HEK293 (cell line): ENCODE measurements around the gene BAZ2B.

ENCODE experiments used
- CTCF ChIA-PET: fragments of 350-600 bp; formaldehyde crosslinking; extraction: SDS; loops from one replicate; lab custom pipeline; 2021; ENCODE audit warnings: antibody characterized with exemption; lab: Yijun Ruan, JAX
- POLR2A ChIA-PET: fragments of 300-600 bp; formaldehyde crosslinking; extraction: SDS; loops from one replicate; lab custom pipeline; 2020; ENCODE audit warnings: antibody characterized with exemption, inconsistent platforms; lab: Yijun Ruan, JAX
- H3K27ac ChIP-seq: fragments of 200-500 bp; sonication (Bioruptor generic); 2 replicates; pipeline ENCODE4 v1.5.1; 2014; ENCODE audit warnings: low read depth, low read length, control low read depth, inconsistent platforms; ENCODE audit errors: extremely low read depth
- H3K36me3 ChIP-seq, 2 experiments: fragments of 200-500 bp in 1 of 2; sonication (Bioruptor generic) in 1 of 2; 1 replicate in 1 of 2; 2 replicates in 1 of 2; pipeline ENCODE4 v1.5.1; 2014 to 2017; ENCODE audit warnings: inconsistent platforms in 2 of 2, low read length in 2 of 2; ENCODE audit not compliant: control insufficient read depth in 2 of 2, insufficient read depth in 1 of 2
- H3K4me1 ChIP-seq: fragments of 200-500 bp; sonication (Bioruptor generic); 2 replicates; pipeline ENCODE4 v1.5.1; 2014; ENCODE audit warnings: mild to moderate bottlenecking, low read length, inconsistent platforms; ENCODE audit not compliant: control insufficient read depth, insufficient read depth
- H3K4me3 ChIP-seq: 2 replicates; pipeline ENCODE4 v1.5.1; 2011; ENCODE audit warnings: low read depth, mild to moderate bottlenecking, control low read depth, low read length, moderate library complexity
- H3K9me3 ChIP-seq: fragments of 200-500 bp; sonication (Bioruptor generic); 2 replicates; pipeline ENCODE4 v1.5.1; 2014; ENCODE audit warnings: low read depth, low read length, inconsistent platforms; ENCODE audit not compliant: control insufficient read depth, insufficient read depth
- CTCF ChIP-seq: fragments of 450-650 bp; formaldehyde crosslinking; IDR thresholded peaks from 2 replicates; pipeline ENCODE4 v1.5.1; 2016; ENCODE audit warnings: missing biosample characterization, missing genetic modification characterization
- OSR2 ChIP-seq: fragments of 450-650 bp; formaldehyde crosslinking; IDR thresholded peaks from 2 replicates; pipeline ENCODE4 v1.5.1; 2016; ENCODE audit warnings: missing biosample characterization, missing genetic modification characterization
- OVOL3 ChIP-seq: fragments of 450-650 bp; formaldehyde crosslinking; IDR thresholded peaks from 2 replicates; pipeline ENCODE4 v1.5.1; 2016; ENCODE audit warnings: missing biosample characterization, missing genetic modification characterization
- PATZ1 ChIP-seq: fragments of 450-650 bp; formaldehyde crosslinking; IDR thresholded peaks from 2 replicates; pipeline ENCODE4 v1.5.1; 2016; ENCODE audit warnings: missing biosample characterization, missing genetic modification characterization
- PBX3 ChIP-seq: sonication (generic); formaldehyde crosslinking; IDR thresholded peaks from 2 replicates; pipeline ENCODE4 v1.8.1; 2022; ENCODE audit warnings: mild to moderate bottlenecking, moderate library complexity, missing genetic modification reagents
- PRDM4 ChIP-seq: fragments of 450-650 bp; formaldehyde crosslinking; IDR thresholded peaks from 2 replicates; pipeline ENCODE4 v1.5.1; 2017; ENCODE audit warnings: missing biosample characterization, missing genetic modification characterization
- ZBTB17 ChIP-seq: fragments of 450-650 bp; formaldehyde crosslinking; IDR thresholded peaks from 2 replicates; pipeline ENCODE4 v1.5.1; 2016; ENCODE audit warnings: missing biosample characterization, missing genetic modification characterization
- ZBTB21 ChIP-seq: fragments of 450-650 bp; formaldehyde crosslinking; IDR thresholded peaks from 2 replicates; pipeline ENCODE4 v1.5.1; 2017; ENCODE audit warnings: missing biosample characterization, missing genetic modification characterization
- ZBTB48 ChIP-seq: fragments of 450-650 bp; formaldehyde crosslinking; IDR thresholded peaks from 2 replicates; pipeline ENCODE4 v1.5.1; 2016; ENCODE audit warnings: missing biosample characterization, missing genetic modification characterization
- ZNF133 ChIP-seq: fragments of 450-650 bp; formaldehyde crosslinking; IDR thresholded peaks from 2 replicates; pipeline ENCODE4 v1.5.1; 2016; ENCODE audit warnings: missing biosample characterization, missing genetic modification characterization
- ZNF146 ChIP-seq: fragments of 450-650 bp; formaldehyde crosslinking; IDR thresholded peaks from 2 replicates; pipeline ENCODE4 v1.5.1; 2016; ENCODE audit warnings: missing biosample characterization, missing genetic modification characterization
- ZNF184 ChIP-seq: fragments of 450-650 bp; IDR thresholded peaks from 2 replicates; pipeline ENCODE4 v1.5.1; 2018; ENCODE audit warnings: missing biosample characterization, mild to moderate bottlenecking, missing genetic modification characterization
- ZNF37A ChIP-seq: fragments of 450-650 bp; IDR thresholded peaks from 2 replicates; pipeline ENCODE4 v1.5.1; 2018; ENCODE audit warnings: missing biosample characterization, missing genetic modification characterization
- ZNF423 ChIP-seq: fragments of 450-650 bp; formaldehyde crosslinking; IDR thresholded peaks from 2 replicates; pipeline ENCODE4 v1.5.1; 2016; ENCODE audit warnings: missing biosample characterization, missing genetic modification characterization
- ZNF426 ChIP-seq: fragments of 450-650 bp; formaldehyde crosslinking; IDR thresholded peaks from 2 replicates; pipeline ENCODE4 v1.5.1; 2017; ENCODE audit warnings: missing biosample characterization, missing genetic modification characterization, mild to moderate bottlenecking, inconsistent platforms, moderate library complexity
- ZNF558 ChIP-seq: fragments of 450-650 bp; formaldehyde crosslinking; IDR thresholded peaks from 2 replicates; pipeline ENCODE4 v1.5.1; 2016; ENCODE audit warnings: missing biosample characterization, missing genetic modification characterization
- ZNF704 ChIP-seq: fragments of 450-650 bp; formaldehyde crosslinking; IDR thresholded peaks from 2 replicates; pipeline ENCODE4 v1.5.1; 2016; ENCODE audit warnings: missing biosample characterization, missing genetic modification characterization
- ZNF777 ChIP-seq: fragments of 450-650 bp; formaldehyde crosslinking; IDR thresholded peaks from 2 replicates; pipeline ENCODE4 v1.5.1; 2017; ENCODE audit warnings: missing biosample characterization, missing genetic modification characterization, borderline replicate concordance
- ZNF830 ChIP-seq: fragments of 450-650 bp; IDR thresholded peaks from 2 replicates; pipeline ENCODE4 v1.5.0; 2018; ENCODE audit warnings: missing biosample characterization, missing genetic modification characterization, low read depth, mild to moderate bottlenecking, moderate library complexity
- ZNF837 ChIP-seq: fragments of 450-650 bp; formaldehyde crosslinking; IDR thresholded peaks from 2 replicates; pipeline ENCODE4 v1.5.1; 2016; ENCODE audit warnings: missing biosample characterization, missing genetic modification characterization
- ZNF843 ChIP-seq: fragments of 450-650 bp; formaldehyde crosslinking; IDR thresholded peaks from 2 replicates; pipeline ENCODE4 v1.5.1; 2016; ENCODE audit warnings: missing biosample characterization, missing genetic modification characterization

Gene BAZ2B

GRCh38 chr2:159637988-159638501, 21.7 kb upstream of the BAZ2B start (continued):
- TF ChIP-seq PRDM4 (tag by site-specific recombination), result no peak

- no peaks in the 10 kb centered on the region for H3K4me1 ChIP-seq
- ChIA-PET POLR2A (interaction anchor here (2.1 kb wide), 1 partner anchor 22 kb away, joined by 17 read pairs; the partner anchor contains the start of gene BAZ2B), CTCF (no interaction called here)
- H3K4me3 ChIP-seq, result no peak overlapping the region
- no peaks in the 10 kb centered on the region for H3K9me3 ChIP-seq
- H3K36me3 ChIP-seq, result no peaks in the 10 kb centered on the region
- TF ChIP-seq OVOL3 (tag by site-specific recombination) (no peak), ZBTB17 (tag by site-specific recombination) (no peak), PATZ1 (no peak), ZBTB21 (no peak)
- H3K27ac ChIP-seq, result no peak overlapping the region
These were observed 20.9 kb upstream of the BAZ2B start for GRCh38 chr2:159637240-159637639.

- Histone ChIP-seq H3K4me3 (no peak overlapping the region), H3K27ac (no peak overlapping the region), H3K4me1 (no peaks in the 10 kb centered on the region), H3K36me3 (no peaks in the 10 kb centered on the region), H3K9me3 (no peaks in the 10 kb centered on the region)
- no peak for TF ChIP-seq ZNF837 (tag by site-specific recombination)
- TF ChIP-seq ZNF426 (tag by site-specific recombination), result no peak
- no peak for TF ChIP-seq ZNF704 (tag by site-specific recombination)
- no peak for TF ChIP-seq ZBTB48
- POLR2A ChIA-PET, result no interaction called here
- CTCF ChIA-PET, result no interaction called here
These were observed 18.9 kb upstream of the BAZ2B start for GRCh38 chr2:159635006-159635789.

GRCh38 chr2:159633219-159633618, 16.9 kb upstream of the BAZ2B start:
- POLR2A ChIA-PET, result interaction anchor here (0.5 kb wide), 1 partner anchor 18 kb away, joined by 3 read pairs; no protein-coding TSS in a partner anchor
- H3K27ac ChIP-seq, result no peak overlapping the region
- CTCF ChIA-PET, result interaction anchor here (0.6 kb wide), 1 partner anchor 1879 kb away, joined by 4 read pairs; no protein-coding TSS in a partner anchor
- no peaks in the 10 kb centered on the region for H3K36me3 ChIP-seq
- no peak overlapping the region for H3K4me3 ChIP-seq
- no peaks in the 10 kb centered on the region for H3K9me3 ChIP-seq
- no peaks in the 10 kb centered on the region for H3K4me1 ChIP-seq
- no peak for TF ChIP-seq ZNF830 (tag by site-specific recombination)
- TF ChIP-seq ZNF777 (tag by site-specific recombination), result no peak
- TF ChIP-seq ZNF843, result no peak
- no peak for TF ChIP-seq ZNF146 (tag by site-specific recombination)
- no peak for TF ChIP-seq OSR2 (tag by site-specific recombination)
- no peak for TF ChIP-seq ZNF184 (tag by site-specific recombination)
- no peak for TF ChIP-seq ZNF423 (tag by site-specific recombination)
- TF ChIP-seq ZNF37A, result no peak
- TF ChIP-seq PBX3, result no peak
- no peak for TF ChIP-seq ZNF133 (tag by site-specific recombination)
- TF ChIP-seq CTCF (tag by site-specific recombination), result no peak
- TF ChIP-seq ZNF558, result no peak
